HCT116 (cell line): ENCODE measurements around the gene AGTRAP. TPM values are rescaled to one million over a fixed set of nuclear protein-coding genes. Genes with fewer than 3 reads are reported as not detected.

ENCODE experiments used
- ATAC-seq: fragments of 200-7000 bp; cut with Tn5 transposase; 2 replicates; pipeline ENCODE4 v1.9.1; 2020; ENCODE audit warnings: mild to moderate bottlenecking, moderate library complexity
- BruUV-seq: library from RNA; stranded (reverse); fragments of 400-500 nt; replicated peaks from 2 replicates; lab custom pipeline; 2021; lab: Mats Ljungman, UMichigan
- CTCF ChIA-PET: fragments of 300-600 bp; sonication (Branson Sonifier 250); formaldehyde crosslinking; loops from one replicate; lab custom pipeline; 2021; ENCODE audit warnings: antibody characterized with exemption; lab: Charles Lee
- POLR2A ChIA-PET: fragments of 300-600, 350-600 bp; sonication (Branson Sonifier 250); formaldehyde crosslinking; loops from one replicate; lab custom pipeline; 2021; ENCODE audit warnings: antibody characterized with exemption; lab: Charles Lee
- RAD21 ChIA-PET, 2 experiments: fragments of 300-600 bp; sonication (Branson Sonifier 250); formaldehyde crosslinking; loops; one replicate each; lab custom pipeline; 2023; ENCODE audit warnings: low total read pairs in 2 of 2; ENCODE audit not compliant: uncharacterized antibody in 2 of 2, unreplicated experiment in 2 of 2, low non-redundant PET in 1 of 2; lab: Charles Lee
- DNase-seq: peaks from one replicate; pipeline ENCODE4 v3.0.0-alpha.2; 2010; ENCODE audit warnings: low read depth, low spot score
- H2AFZ ChIP-seq: fragments of 200-600 bp; shearing (Covaris generic), sonication (generic); 2 replicates; pipeline ENCODE4 v1.6.1; 2017; ENCODE audit warnings: low read depth, mixed run types, mixed read lengths, antibody characterized with exemption, low read length; ENCODE audit not compliant: poor library complexity, severe bottlenecking
- H3K27ac ChIP-seq: 2 replicates; pipeline ENCODE4 v1.5.1; 2012; ENCODE audit warnings: low read depth, low read length
- H3K27me3 ChIP-seq: fragments of 200-600 bp; sonication (generic); 2 replicates; pipeline ENCODE4 v1.6.1; 2016; ENCODE audit warnings: mixed run types, low read length, mixed read lengths; ENCODE audit not compliant: insufficient read depth
- H3K36me3 ChIP-seq, 2 experiments: fragments of 200-500 bp in 1 of 2; fragments of 200-600 bp in 1 of 2; sonication (Bioruptor generic) in 1 of 2; sonication (generic) in 1 of 2; 2 replicates each; pipeline versions ENCODE4 v1.5.1 to v1.6.1; 2014 to 2016; ENCODE audit warnings: low read length in 2 of 2, inconsistent platforms in 1 of 2, mixed read lengths in 1 of 2, mixed run types in 1 of 2; ENCODE audit not compliant: insufficient read depth in 2 of 2, control insufficient read depth in 1 of 2
- H3K4me1 ChIP-seq, 2 experiments: fragments of 200-600 bp in 1 of 2; sonication (generic) in 1 of 2; 2 replicates each; pipeline versions ENCODE4 v1.5.1 to v1.6.1; 2012 to 2017; ENCODE audit warnings: low read length in 2 of 2, inconsistent platforms in 1 of 2, mild to moderate bottlenecking in 1 of 2, mixed read lengths in 1 of 2, mixed run types in 1 of 2, moderate library complexity in 1 of 2; ENCODE audit not compliant: insufficient read depth in 2 of 2, control insufficient read depth in 1 of 2
- H3K4me2 ChIP-seq: fragments of 200-600 bp; sonication (generic); 2 replicates; pipeline ENCODE4 v1.6.1; 2017; ENCODE audit warnings: mixed run types, low read length, mixed read lengths
- H3K4me3 ChIP-seq, 2 experiments: fragments of 200-600 bp in 1 of 2; sonication (generic) in 1 of 2; replicated peaks in 1 of 2; 2 replicates each; pipeline ENCODE4 v1.5.1; 2011 to 2016; ENCODE audit warnings: low read length in 2 of 2, control low read depth in 1 of 2, low read depth in 1 of 2, mild to moderate bottlenecking in 1 of 2, mixed read lengths in 1 of 2, mixed run types in 1 of 2
- H3K79me2 ChIP-seq: fragments of 200-600 bp; sonication (generic); 2 replicates; pipeline ENCODE4 v1.6.1; 2017; ENCODE audit warnings: mild to moderate bottlenecking, mixed run types, low read length, moderate library complexity, mixed read lengths; ENCODE audit not compliant: insufficient read depth
- H3K9ac ChIP-seq: fragments of 200-600 bp; sonication (generic); 2 replicates; pipeline ENCODE4 v1.6.1; 2016; ENCODE audit warnings: low read length, mixed read lengths
- H3K9me2 ChIP-seq: fragments of 200-600 bp; sonication (generic), shearing (Covaris generic); 2 replicates; pipeline ENCODE4 v1.6.1; 2017; ENCODE audit warnings: mixed run types, mild to moderate bottlenecking, moderate library complexity; ENCODE audit not compliant: insufficient read depth
- H3K9me3 ChIP-seq, 2 experiments: fragments of 200-500 bp in 1 of 2; fragments of 200-600 bp in 1 of 2; sonication (Bioruptor generic) in 1 of 2; sonication (generic) in 1 of 2; 2 replicates each; pipeline ENCODE4 v1.6.1; 2014 to 2017; ENCODE audit warnings: low read length in 2 of 2, mixed read lengths in 2 of 2, inconsistent platforms in 1 of 2, low read depth in 1 of 2, mild to moderate bottlenecking in 1 of 2, mixed run types in 1 of 2, moderate library complexity in 1 of 2; ENCODE audit not compliant: control insufficient read depth in 1 of 2, insufficient read depth in 1 of 2
- H4K20me1 ChIP-seq: fragments of 200-600 bp; sonication (generic), shearing (Covaris generic); 2 replicates; pipeline ENCODE4 v1.6.1; 2017; ENCODE audit warnings: mixed run types, mild to moderate bottlenecking, moderate library complexity; ENCODE audit not compliant: insufficient read depth
- ATF3 ChIP-seq: IDR thresholded peaks from 2 replicates; pipeline ENCODE4 v1.6.1; 2012
- CBX3 ChIP-seq: IDR thresholded peaks from 2 replicates; pipeline ENCODE4 v1.6.1; 2012; ENCODE audit warnings: low read depth
- EGR1 ChIP-seq: IDR thresholded peaks from 2 replicates; pipeline ENCODE4 v1.6.1; 2012; ENCODE audit warnings: low read depth
- EZH2 ChIP-seq: fragments of 200-600 bp; sonication (generic); IDR thresholded peaks from 2 replicates; pipeline ENCODE4 v1.6.1; 2017; ENCODE audit warnings: antibody characterized with exemption, mixed run types
- EZH2phosphoT487 ChIP-seq: fragments of 200-600 bp; IDR thresholded peaks from 2 replicates; pipeline ENCODE4 v1.6.1; 2018; ENCODE audit warnings: antibody characterized with exemption, borderline replicate concordance
- JUND ChIP-seq: IDR thresholded peaks from 2 replicates; pipeline ENCODE4 v1.6.1; 2012
- MAX ChIP-seq: IDR thresholded peaks from 2 replicates; pipeline ENCODE4 v1.6.1; 2012
- POLR2A ChIP-seq: IDR thresholded peaks from 2 replicates; pipeline ENCODE4 v1.7.0; 2011; ENCODE audit warnings: borderline replicate concordance; ENCODE audit not compliant: insufficient read depth, insufficient read length; ENCODE audit errors: extremely low read depth
- POLR2AphosphoS5 ChIP-seq: IDR thresholded peaks from 2 replicates; pipeline ENCODE4 v1.6.1; 2011; ENCODE audit warnings: mild to moderate bottlenecking, low read depth, low read length, moderate library complexity
- SIN3A ChIP-seq: IDR thresholded peaks from 2 replicates; pipeline ENCODE4 v1.6.1; 2012; ENCODE audit warnings: low read depth
- SRF ChIP-seq: IDR thresholded peaks from 2 replicates; pipeline ENCODE4 v1.6.1; 2012; ENCODE audit warnings: low read depth
- TCF7L2 ChIP-seq: IDR thresholded peaks from 2 replicates; pipeline ENCODE4 v1.7.0; 2011; ENCODE audit warnings: borderline replicate concordance, inconsistent platforms; ENCODE audit not compliant: insufficient read depth, insufficient read length; ENCODE audit errors: extremely low read depth
- YY1 ChIP-seq: IDR thresholded peaks from 2 replicates; pipeline ENCODE4 v1.6.1; 2011; ENCODE audit warnings: low read length, low read depth, moderate library complexity, mild to moderate bottlenecking; ENCODE audit not compliant: insufficient replicate concordance; ENCODE audit errors: extremely low read depth
- ZFX ChIP-seq: fragments of 450-650 bp; IDR thresholded peaks from 2 replicates; pipeline ENCODE4 v1.6.1; 2017
- intact Hi-C: fragments of 100-400 bp; cut with micrococcal nuclease; formaldehyde crosslinking; loops from 2 replicates; pipeline ENCODE4 v1.10.0; 2022
- total RNA-seq: library from RNA; stranded (reverse); gene quantifications from one replicate; pipeline ENCODE4 v1.2.1, GENCODE V29; 2021; ENCODE audit not compliant: unreplicated experiment
- TF ChIP-seq, protein P1 (sequence below): IDR thresholded peaks from 2 replicates; pipeline ENCODE4 v1.6.1; 2012; ENCODE audit warnings: low read depth

The AGTRAP gene
- total RNA-seq, 1 experiment from 2014 or later: 49.0 TPM

DNA sequence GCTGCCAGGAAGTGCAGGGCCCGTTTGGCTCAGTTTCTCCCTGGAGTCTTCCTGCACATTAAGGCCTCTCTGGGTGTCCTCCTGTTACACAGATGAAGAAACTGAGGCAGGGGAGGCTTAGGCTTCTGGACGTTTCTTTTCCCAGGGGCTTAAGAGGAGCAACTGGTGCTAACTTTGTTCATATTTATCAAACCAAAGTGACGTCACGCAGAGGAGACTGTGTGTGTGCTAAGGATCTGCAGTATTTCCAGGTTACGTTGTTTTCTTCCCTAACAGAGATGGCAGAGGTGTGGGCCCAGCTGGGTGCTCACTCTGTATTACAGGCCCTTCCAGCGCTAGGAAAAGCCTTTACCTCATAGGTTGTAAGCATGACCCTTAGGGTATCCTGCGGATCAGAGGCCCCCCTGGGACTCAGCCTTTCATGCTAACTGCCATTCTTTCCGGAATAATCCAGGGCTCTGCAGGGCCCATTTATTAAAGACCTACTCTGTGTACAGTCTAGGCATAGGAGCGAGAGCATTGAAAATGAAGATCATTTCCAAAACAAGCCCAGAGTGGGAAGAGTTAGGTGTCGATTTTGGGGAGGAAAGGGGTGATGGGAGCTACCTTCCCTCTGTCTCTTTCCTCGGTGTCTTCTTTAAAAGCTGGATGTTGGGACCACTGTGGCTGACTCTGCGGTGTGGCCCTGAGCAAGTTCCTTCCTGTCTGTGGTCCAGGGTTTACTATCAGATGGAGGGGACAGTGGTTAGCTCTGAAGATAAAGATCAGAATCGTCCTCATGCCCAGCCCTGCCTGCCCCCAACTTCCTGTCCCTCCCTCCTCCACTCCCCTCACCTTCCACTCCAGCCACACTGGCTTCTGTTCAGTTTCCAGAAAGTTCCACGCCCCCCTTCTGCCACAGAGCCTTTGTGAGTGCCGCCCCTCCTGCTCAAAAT is 4.6 kb downstream of the AGTRAP start:
- Histone ChIP-seq H3K27me3 (no peaks in the 10 kb centered on the region), H3K9ac (no peak overlapping the region), H2AFZ (no peak overlapping the region), H3K4me3 (no peak overlapping the region), H3K27ac (no peak overlapping the region), H3K79me2 (peaks cover 11% of the 10 kb centered on the region), H3K4me1 (peaks cover 12 to 18% of the 10 kb centered on the region in 2 experiments), H3K4me2 (no peak overlapping the region), H3K36me3 (no peaks in the 10 kb centered on the region), H4K20me1 (no peaks in the 10 kb centered on the region), H3K9me3 (no peaks in the 10 kb centered on the region), H3K9me2 (no peaks in the 10 kb centered on the region)
- BruUV-seq: no TSS peak
- POLR2A ChIA-PET: no interaction called here
- TF ChIP-seq, protein P1, sequence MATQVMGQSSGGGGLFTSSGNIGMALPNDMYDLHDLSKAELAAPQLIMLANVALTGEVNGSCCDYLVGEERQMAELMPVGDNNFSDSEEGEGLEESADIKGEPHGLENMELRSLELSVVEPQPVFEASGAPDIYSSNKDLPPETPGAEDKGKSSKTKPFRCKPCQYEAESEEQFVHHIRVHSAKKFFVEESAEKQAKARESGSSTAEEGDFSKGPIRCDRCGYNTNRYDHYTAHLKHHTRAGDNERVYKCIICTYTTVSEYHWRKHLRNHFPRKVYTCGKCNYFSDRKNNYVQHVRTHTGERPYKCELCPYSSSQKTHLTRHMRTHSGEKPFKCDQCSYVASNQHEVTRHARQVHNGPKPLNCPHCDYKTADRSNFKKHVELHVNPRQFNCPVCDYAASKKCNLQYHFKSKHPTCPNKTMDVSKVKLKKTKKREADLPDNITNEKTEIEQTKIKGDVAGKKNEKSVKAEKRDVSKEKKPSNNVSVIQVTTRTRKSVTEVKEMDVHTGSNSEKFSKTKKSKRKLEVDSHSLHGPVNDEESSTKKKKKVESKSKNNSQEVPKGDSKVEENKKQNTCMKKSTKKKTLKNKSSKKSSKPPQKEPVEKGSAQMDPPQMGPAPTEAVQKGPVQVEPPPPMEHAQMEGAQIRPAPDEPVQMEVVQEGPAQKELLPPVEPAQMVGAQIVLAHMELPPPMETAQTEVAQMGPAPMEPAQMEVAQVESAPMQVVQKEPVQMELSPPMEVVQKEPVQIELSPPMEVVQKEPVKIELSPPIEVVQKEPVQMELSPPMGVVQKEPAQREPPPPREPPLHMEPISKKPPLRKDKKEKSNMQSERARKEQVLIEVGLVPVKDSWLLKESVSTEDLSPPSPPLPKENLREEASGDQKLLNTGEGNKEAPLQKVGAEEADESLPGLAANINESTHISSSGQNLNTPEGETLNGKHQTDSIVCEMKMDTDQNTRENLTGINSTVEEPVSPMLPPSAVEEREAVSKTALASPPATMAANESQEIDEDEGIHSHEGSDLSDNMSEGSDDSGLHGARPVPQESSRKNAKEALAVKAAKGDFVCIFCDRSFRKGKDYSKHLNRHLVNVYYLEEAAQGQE: no peak
- TF ChIP-seq EZH2 (no peak), EZH2phosphoT487 (no peak), ATF3 (no peak), CBX3 (no peak), ZFX (no peak), YY1 (no peak), POLR2AphosphoS5 (no peak), SIN3A (no peak), TCF7L2 (no peak), JUND (no peak), MAX (no peak), POLR2A (no peak), SRF (no peak), EGR1 (no peak)
- RAD21 ChIA-PET: no interaction called here
- CTCF ChIA-PET: no interaction called here
- ATAC-seq: no peak
- DNase-seq: no peak
- intact Hi-C loops: no loop called here
